HuH-7 (cell line): ENCODE data around the gene PTGS1.
A peak's percentile ranks its signal among the peaks of the same experiment; 100 is the strongest.
"Not testable (repeated sequence)": the region's sequence is repeated elsewhere in the genome, so short reads cannot be mapped to it uniquely, and the experiment has no call there.

Experiments used
- DNase-seq: peaks from one replicate; pipeline ENCODE4 v3.0.0; 2011; ENCODE audit warnings: low spot score

The PTGS1 gene

GRCh38 chr9:122370869-122371755 lies at the start of gene PTGS1:
Gene PTGS1 (plus strand): TSS chr9:122371024. CDS start chr9:122371085, 61 bp downstream.
- DNase-seq, result no peak

- no peak for DNase-seq
Observed at GRCh38 chr9:122322553-122322952, 48.3 kb upstream of the PTGS1 start.

GRCh38 chr9:122324665-122325064 lies 46.2 kb upstream of the PTGS1 start:
- not testable (repeated sequence) for DNase-seq

- no peak for DNase-seq
Observed at GRCh38 chr9:122325124-122325523, 45.7 kb upstream of the PTGS1 start.

- DNase-seq, result no peak
Observed at GRCh38 chr9:122327175-122327574, 43.6 kb upstream of the PTGS1 start.

- DNase-seq, result no peak
Observed at GRCh38 chr9:122329597-122329996, 41.2 kb upstream of the PTGS1 start.

- DNase-seq, result not testable (repeated sequence)
Observed at GRCh38 chr9:122330466-122330865, 40.4 kb upstream of the PTGS1 start.

- DNase-seq, result no peak
Observed at GRCh38 chr9:122331523-122331927, 39.3 kb upstream of the PTGS1 start.

- no peak for DNase-seq
Observed at GRCh38 chr9:122332083-122332482, 38.7 kb upstream of the PTGS1 start.

GRCh38 chr9:122332644-122333043 lies 38.2 kb upstream of the PTGS1 start:
- DNase-seq, result no peak

GRCh38 chr9:122333169-122333808 lies 37.5 kb upstream of the PTGS1 start:
- DNase-seq, result no peak

GRCh38 chr9:122334916-122335315 lies 35.9 kb upstream of the PTGS1 start:
- no peak for DNase-seq

GRCh38 chr9:122336189-122336588 lies 34.6 kb upstream of the PTGS1 start:
- no peak for DNase-seq

- no peak for DNase-seq
Observed at GRCh38 chr9:122336866-122337555, 33.8 kb upstream of the PTGS1 start.

GRCh38 chr9:122337556-122337929 lies 33.3 kb upstream of the PTGS1 start:
- DNase-seq, result no peak

GRCh38 chr9:122338536-122338935 lies 32.3 kb upstream of the PTGS1 start:
- DNase-seq, result no peak

GRCh38 chr9:122338994-122339393 lies 31.8 kb upstream of the PTGS1 start:
- no peak for DNase-seq

- no peak for DNase-seq
Observed at GRCh38 chr9:122339579-122339978, 31.2 kb upstream of the PTGS1 start.

- DNase-seq, result no peak
Observed at GRCh38 chr9:122340161-122340560, 30.7 kb upstream of the PTGS1 start.

- DNase-seq, result no peak
Observed at GRCh38 chr9:122342323-122343050, 28.3 kb upstream of the PTGS1 start.

- peak; percentile 59 for DNase-seq
Observed at GRCh38 chr9:122346478-122347347, 24.1 kb upstream of the PTGS1 start.
